ENCODE results near the gene SLC38A5.

GRCh38 chrX:48505481-48505880 is 35.4 kb upstream of the SLC38A5 start:
- TF ChIP-seq RAD21 (IDR thresholded peaks at IDR 0.05; ENCODE audit: low read depth) (no peak), CTCF (IDR thresholded peaks at IDR 0.05 in 2 of 3, conservative IDR thresholded peaks at IDR 0.05 in 1 of 3; ENCODE audit: borderline replicate concordance in 1 of 3, insufficient read depth in 1 of 3, low read depth in 2 of 3, low read length in 2 of 3) (no peak), POLR2AphosphoS5 (IDR thresholded peaks at IDR 0.05; ENCODE audit: low read depth, low read length) (no peak)
